WTC11 (cell line): ENCODE measurements around the gene PHRF1. TPM values are rescaled to one million over a fixed set of nuclear protein-coding genes. Genes with fewer than 3 reads are reported as not detected.

ENCODE experiments used
- ATAC-seq: fragments of 200-7000 bp; cut with Tn5 transposase; 2 replicates; pipeline ENCODE4 v1.10.0; 2021; ENCODE audit warnings: mild to moderate bottlenecking, moderate library complexity
- CTCF ChIA-PET: fragments of 300-600 bp; sonication (Branson Sonifier 250); formaldehyde crosslinking; loops from one replicate; lab custom pipeline; 2021; ENCODE audit warnings: antibody characterized with exemption; lab: Charles Lee
- POLR2A ChIA-PET: fragments of 350-600 bp; sonication (Branson Sonifier 250); formaldehyde crosslinking; loops from one replicate; lab custom pipeline; 2021; ENCODE audit warnings: antibody characterized with exemption; lab: Charles Lee
- DNase-seq: peaks from one replicate; pipeline ENCODE4 v3.0.0; 2021; ENCODE audit warnings: low spot score
- H3K27ac Mint-ChIP-seq: 2 replicates; pipeline ENCODE4 v1.8.0; 2021; ENCODE audit warnings: mixed read lengths
- H3K27me3 Mint-ChIP-seq: 2 replicates; pipeline ENCODE4 v1.8.0; 2021; ENCODE audit warnings: low read depth, mild to moderate bottlenecking, moderate library complexity, mixed read lengths
- H3K36me3 Mint-ChIP-seq: 2 replicates; pipeline ENCODE4 v1.8.0; 2021; ENCODE audit warnings: mixed read lengths
- H3K4me1 Mint-ChIP-seq: 2 replicates; pipeline ENCODE4 v1.8.0; 2022; ENCODE audit warnings: mixed read lengths
- H3K4me3 Mint-ChIP-seq: 2 replicates; pipeline ENCODE4 v1.8.0; 2021; ENCODE audit warnings: mild to moderate bottlenecking, moderate library complexity, mixed read lengths
- H3K9me3 Mint-ChIP-seq: 2 replicates; pipeline ENCODE4 v1.8.0; 2021; ENCODE audit warnings: mixed read lengths
- AR ChIP-seq: fragments of 250-450 bp; sonication (Bioruptor Pico); IDR thresholded peaks from 2 replicates; pipeline ENCODE4 v1.9.0; 2021; ENCODE audit warnings: mild to moderate bottlenecking
- ARID4B ChIP-seq: sonication (generic); formaldehyde crosslinking; IDR thresholded peaks from 2 replicates; pipeline ENCODE4 v1.8.0; 2023; ENCODE audit warnings: missing genetic modification reagents, mild to moderate bottlenecking, borderline replicate concordance
- CREM ChIP-seq: sonication (generic); formaldehyde crosslinking; IDR thresholded peaks from 2 replicates; pipeline ENCODE4 v1.8.1; 2022; ENCODE audit warnings: mild to moderate bottlenecking, missing genetic modification reagents, moderate library complexity
- KAT7 ChIP-seq: sonication (generic); formaldehyde crosslinking; IDR thresholded peaks from 2 replicates; pipeline ENCODE4 v1.8.1; 2023; ENCODE audit warnings: missing genetic modification reagents, mild to moderate bottlenecking, borderline replicate concordance
- OVOL2 ChIP-seq: fragments of 250-450 bp; sonication (Bioruptor Pico); IDR thresholded peaks from 2 replicates; pipeline ENCODE4 v1.9.0; 2021; ENCODE audit warnings: mild to moderate bottlenecking, borderline replicate concordance
- PRRX2 ChIP-seq: fragments of 250-450 bp; sonication (Bioruptor Pico); IDR thresholded peaks from 2 replicates; pipeline ENCODE4 v1.8.0; 2021; ENCODE audit warnings: mild to moderate bottlenecking
- RORB ChIP-seq: fragments of 250-450 bp; sonication (Bioruptor Pico); IDR thresholded peaks from 2 replicates; pipeline ENCODE4 v1.9.0; 2021; ENCODE audit warnings: mild to moderate bottlenecking
- SMAD3 ChIP-seq: sonication (generic); formaldehyde crosslinking; IDR thresholded peaks from 2 replicates; pipeline ENCODE4 v1.8.0; 2022; ENCODE audit warnings: missing genetic modification reagents, mild to moderate bottlenecking, borderline replicate concordance
- TCF7 ChIP-seq: sonication (generic); formaldehyde crosslinking; IDR thresholded peaks from 2 replicates; pipeline ENCODE4 v1.8.0; 2022; ENCODE audit warnings: mild to moderate bottlenecking, low read depth, missing genetic modification reagents, moderate library complexity
- TEAD1 ChIP-seq: sonication (generic); formaldehyde crosslinking; IDR thresholded peaks from 2 replicates; pipeline ENCODE4 v1.8.0; 2022; ENCODE audit warnings: mild to moderate bottlenecking, missing genetic modification reagents
- ZNF263 ChIP-seq: sonication (generic); formaldehyde crosslinking; IDR thresholded peaks from 2 replicates; pipeline ENCODE4 v1.8.1; 2022; ENCODE audit warnings: low read depth, mild to moderate bottlenecking, moderate library complexity, missing genetic modification reagents
- ZNF512 ChIP-seq: sonication (generic); formaldehyde crosslinking; IDR thresholded peaks from 2 replicates; pipeline ENCODE4 v1.8.1; 2022; ENCODE audit warnings: missing genetic modification reagents, borderline replicate concordance
- total RNA-seq: library from RNA; stranded (reverse); gene quantifications from 3 replicates; pipeline ENCODE4 v1.2.3, GENCODE V29; 2021
- TF ChIP-seq, protein P1 (sequence below): sonication (generic); formaldehyde crosslinking; IDR thresholded peaks from 2 replicates; pipeline ENCODE4 v1.8.1; 2023; ENCODE audit warnings: mild to moderate bottlenecking, missing genetic modification reagents, moderate library complexity
- TF ChIP-seq, protein P2 (sequence below): fragments of 250-450 bp; sonication (Bioruptor Pico); IDR thresholded peaks from 2 replicates; pipeline ENCODE4 v1.9.0; 2021; ENCODE audit warnings: mild to moderate bottlenecking
- TF ChIP-seq, protein P3 (sequence below): fragments of 250-450 bp; sonication (Bioruptor Pico); conservative IDR thresholded peaks from 2 replicates; pipeline ENCODE4 v1.9.0; 2021; ENCODE audit warnings: mild to moderate bottlenecking

PHRF1 gene
- total RNA-seq, 1 experiment from 2014 or later: 46.9 TPM

DNA sequence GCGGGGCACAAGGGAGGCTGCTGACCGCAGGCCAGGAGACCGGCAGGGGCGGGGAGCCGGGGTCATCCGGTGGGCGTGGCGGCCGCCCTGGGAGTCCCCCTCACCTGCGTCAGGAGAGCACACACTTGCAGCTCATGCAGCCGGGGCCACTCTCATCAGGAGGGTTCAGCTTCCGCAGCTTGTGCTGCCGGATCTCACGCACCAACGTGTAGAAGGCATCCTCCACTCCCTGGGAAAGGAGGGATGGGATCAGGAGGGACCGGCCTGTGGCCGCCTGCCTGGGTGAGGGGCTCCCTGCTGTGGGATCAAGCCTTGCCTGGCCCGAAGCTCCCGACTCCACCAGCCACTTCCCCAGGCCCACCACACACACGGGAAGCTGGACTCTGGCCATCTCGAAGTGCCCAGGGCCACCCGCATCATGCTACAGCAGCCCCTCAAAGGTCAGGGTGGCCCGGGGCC, 43.7 kb upstream of the PHRF1 start:
- H3K4me3 Mint-ChIP-seq: no peak overlapping the region
- DNase-seq: peak; percentile 8
- TF ChIP-seq CREM (CRISPR knock-in tag) (no peak), TCF7 (CRISPR knock-in tag) (no peak), PRRX2 (CRISPR knock-in tag) (no peak)
- TF ChIP-seq, protein P1, sequence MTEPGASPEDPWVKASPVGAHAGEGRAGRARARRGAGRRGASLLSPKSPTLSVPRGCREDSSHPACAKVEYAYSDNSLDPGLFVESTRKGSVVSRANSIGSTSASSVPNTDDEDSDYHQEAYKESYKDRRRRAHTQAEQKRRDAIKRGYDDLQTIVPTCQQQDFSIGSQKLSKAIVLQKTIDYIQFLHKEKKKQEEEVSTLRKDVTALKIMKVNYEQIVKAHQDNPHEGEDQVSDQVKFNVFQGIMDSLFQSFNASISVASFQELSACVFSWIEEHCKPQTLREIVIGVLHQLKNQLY (CRISPR knock-in tag): no peak
- POLR2A ChIA-PET: no interaction called here
- CTCF ChIA-PET: interaction anchor here (1.3 kb wide), 1 partner anchor 125 kb away, joined by 4 read pairs; no protein-coding TSS in a partner anchor
- no peak for ATAC-seq
- H3K36me3 Mint-ChIP-seq: peaks cover 5% of the 10 kb centered on the region; the same call in 1 of the 2 replicates
- no peaks in the 10 kb centered on the region for H3K4me1 Mint-ChIP-seq
- H3K9me3 Mint-ChIP-seq: no peaks in the 10 kb centered on the region
- H3K27me3 Mint-ChIP-seq: peaks cover 7% of the 10 kb centered on the region
- no peak overlapping the region for H3K27ac Mint-ChIP-seq

- peaks cover 12% of the 10 kb centered on the region for H3K27me3 Mint-ChIP-seq
- TF ChIP-seq, protein P2, sequence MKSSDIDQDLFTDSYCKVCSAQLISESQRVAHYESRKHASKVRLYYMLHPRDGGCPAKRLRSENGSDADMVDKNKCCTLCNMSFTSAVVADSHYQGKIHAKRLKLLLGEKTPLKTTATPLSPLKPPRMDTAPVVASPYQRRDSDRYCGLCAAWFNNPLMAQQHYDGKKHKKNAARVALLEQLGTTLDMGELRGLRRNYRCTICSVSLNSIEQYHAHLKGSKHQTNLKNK (CRISPR knock-in tag): no peak
- TF ChIP-seq KAT7 (no peak), RORB (no peak), ZNF263 (CRISPR knock-in tag) (no peak), ARID4B (CRISPR knock-in tag) (no peak), SMAD3 (CRISPR knock-in tag) (no peak)
- TF ChIP-seq, all 79 proteins: peak for 0
- Mint-ChIP-seq H3K27ac (no peak overlapping the region), H3K9me3 (no peaks in the 10 kb centered on the region), H3K4me1 (no peaks in the 10 kb centered on the region), H3K4me3 (no peak overlapping the region), H3K36me3 (peaks cover 5% of the 10 kb centered on the region; the same call in 1 of the 2 replicates)
- CTCF ChIA-PET: interaction anchor here (1.3 kb wide), 1 partner anchor 126 kb away, joined by 4 read pairs; no protein-coding TSS in a partner anchor
- ATAC-seq (no peak), DNase-seq (peak; percentile 8)
- POLR2A ChIA-PET: no interaction called here
These were observed 43.2 kb upstream of the PHRF1 start for GRCh38 chr11:532986-533585.

- Mint-ChIP-seq H3K4me1 (no peaks in the 10 kb centered on the region), H3K9me3 (no peaks in the 10 kb centered on the region), H3K36me3 (peaks cover 5% of the 10 kb centered on the region; the same call in 1 of the 2 replicates), H3K27me3 (peaks cover 19% of the 10 kb centered on the region), H3K4me3 (peak overlapping the region; percentile 30), H3K27ac (no peak overlapping the region)
- ATAC-seq (no peak), DNase-seq (peak; percentile 14)
- ChIA-PET CTCF (interaction anchor here (1.2 to 3.1 kb wide), 2 partner anchors 15 to 42 kb away, joined by 3 to 22 read pairs; partner anchors contain the start of gene PHRF1), POLR2A (no interaction called here)
- TF ChIP-seq, protein P3, sequence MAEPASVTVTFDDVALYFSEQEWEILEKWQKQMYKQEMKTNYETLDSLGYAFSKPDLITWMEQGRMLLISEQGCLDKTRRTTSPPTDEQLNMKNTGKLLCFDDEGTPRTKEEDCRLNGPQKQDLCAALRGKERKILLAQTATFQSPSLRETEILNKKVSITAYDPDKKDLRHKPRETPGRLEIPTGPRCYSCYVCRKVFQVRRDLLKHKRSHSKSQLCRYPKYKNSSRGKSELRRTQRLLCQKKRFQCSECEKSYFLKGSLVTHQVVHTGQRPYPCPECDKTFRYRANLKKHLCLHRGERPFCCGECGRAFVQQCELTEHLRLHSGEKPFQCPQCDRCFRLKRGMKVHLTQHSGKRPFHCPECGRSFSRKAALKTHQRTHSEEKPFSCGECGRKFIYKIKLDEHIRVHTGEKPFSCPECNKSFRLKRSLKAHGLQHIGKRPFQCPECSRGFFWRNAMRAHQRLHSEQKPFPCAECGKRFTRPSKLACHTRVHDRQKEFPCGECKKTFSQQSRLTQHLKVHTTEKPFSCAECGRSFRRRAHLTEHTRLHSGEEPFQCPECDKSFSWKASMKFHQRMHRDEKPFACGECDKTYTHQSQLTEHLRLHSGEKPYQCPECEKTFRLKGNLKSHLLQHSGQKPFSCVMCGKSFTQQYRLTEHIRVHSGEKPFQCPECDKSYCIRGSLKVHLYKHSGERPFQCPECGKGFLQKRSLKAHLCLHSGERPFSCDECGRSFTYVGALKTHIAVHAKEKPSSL (CRISPR knock-in tag): no peak
- TF ChIP-seq AR (CRISPR knock-in tag) (no peak), ZNF512 (CRISPR knock-in tag) (no peak), OVOL2 (no peak), TEAD1 (CRISPR knock-in tag) (no peak)
These were observed 42.5 kb upstream of the PHRF1 start for GRCh38 chr11:533586-534395.
